ENCODE results near the gene STRADB.
"Not testable (repeated sequence)": the region's sequence is repeated elsewhere in the genome, so short reads cannot be mapped to it uniquely, and the experiment has no call there.

Gene STRADB

DNA sequence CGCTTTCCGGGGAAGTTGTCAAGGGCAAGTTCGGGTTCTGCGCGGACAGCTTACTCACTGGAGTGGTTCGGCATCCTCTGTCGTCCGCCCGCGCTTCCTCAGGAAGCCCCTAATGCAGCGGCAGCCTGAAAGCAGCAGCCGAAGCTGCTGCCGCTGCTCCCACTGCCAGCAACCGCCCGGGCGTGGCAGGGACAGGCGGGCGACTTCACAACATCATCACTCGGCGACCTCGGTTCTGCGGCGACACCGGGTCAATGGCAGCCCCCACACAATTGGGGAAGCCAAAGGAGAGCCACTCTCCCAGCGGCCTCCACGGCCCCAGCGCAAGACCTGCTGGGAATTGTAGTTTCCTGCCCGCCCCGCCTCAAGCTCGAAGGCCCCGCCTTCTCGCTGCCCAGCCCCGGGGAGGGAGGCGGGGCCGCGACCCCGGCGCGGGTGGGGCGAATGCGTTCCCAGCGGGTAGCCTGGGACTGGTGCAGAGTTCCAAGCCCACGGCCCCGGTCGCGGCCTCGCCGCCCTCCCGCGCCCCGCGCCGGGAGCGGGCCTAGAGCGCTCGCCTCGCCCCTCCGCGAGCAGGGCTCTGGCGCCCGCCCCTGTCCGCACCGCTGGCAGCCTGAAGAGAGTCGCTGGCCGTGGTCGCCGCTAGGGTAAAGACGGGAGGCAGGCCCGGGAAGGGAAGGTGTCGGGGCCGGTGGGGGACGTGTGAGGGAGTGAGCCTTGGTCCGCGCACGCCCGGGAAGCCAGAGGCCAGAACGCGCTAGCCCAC is at the start of gene STRADB, which contains the start of gene TRAK2:
STRADB (plus strand) TSS at position 449 of the 766 bp plus-strand sequence. CDS start 3,101 bp downstream, outside the sequence.
TRAK2 (minus strand) TSS at position 167 of the 766 bp plus-strand sequence. CDS start 30,951 bp downstream, outside the sequence.
- DNase-seq: peak; percentile 97

- no peak for DNase-seq
Measured at GRCh38 chr2:201401815-201402214, 49.7 kb upstream of the STRADB start.

DNA sequence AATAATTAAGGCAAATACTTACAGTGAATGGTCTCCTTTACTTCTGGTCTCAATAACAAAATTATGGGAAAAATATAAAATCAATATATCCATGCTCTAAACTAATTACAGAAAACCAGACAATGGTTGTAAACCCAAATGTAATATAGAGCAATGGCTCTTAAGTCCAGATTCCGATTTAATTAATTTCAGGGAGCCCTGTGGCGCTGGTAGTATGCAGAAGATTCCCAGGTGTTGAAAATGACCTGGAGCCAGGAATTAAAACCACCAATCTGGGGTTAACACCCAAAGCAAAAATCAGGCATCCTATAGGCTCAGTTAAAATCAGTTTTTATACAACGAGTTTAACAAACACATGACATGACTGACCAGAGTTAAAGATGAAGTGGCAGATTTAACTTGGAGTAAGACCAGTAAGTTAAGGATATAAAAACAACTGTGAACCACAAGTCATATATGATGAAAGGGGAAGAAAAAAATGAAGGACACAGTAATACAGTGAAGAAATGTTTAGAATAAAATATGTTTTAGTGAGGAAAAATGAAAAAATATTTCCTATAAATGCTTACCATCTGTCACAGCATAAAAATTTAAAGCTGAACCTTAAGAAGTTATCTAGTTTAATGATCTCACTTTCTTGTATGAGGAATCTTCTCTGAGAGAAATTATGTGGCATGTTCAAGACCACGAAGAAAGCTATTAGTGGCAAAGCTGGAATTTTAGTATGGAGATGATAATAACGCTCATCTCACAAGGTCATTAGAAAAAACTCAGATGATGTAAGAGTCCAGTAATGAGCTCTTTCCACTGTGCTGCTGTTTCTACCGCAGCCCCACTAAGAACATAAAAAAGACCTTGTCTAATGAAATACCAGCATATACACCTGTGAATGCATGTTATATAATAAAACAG is 48.6 kb upstream of the STRADB start:
- DNase-seq: no peak

GRCh38 chr2:201403880-201404279 is 47.7 kb upstream of the STRADB start:
- DNase-seq: no peak

- no peak for DNase-seq
Measured at GRCh38 chr2:201404699-201405280, 46.8 kb upstream of the STRADB start.

GRCh38 chr2:201406077-201406662 is 45.4 kb upstream of the STRADB start:
- no peak for DNase-seq

- no peak for DNase-seq
Measured at GRCh38 chr2:201407265-201407664, 44.3 kb upstream of the STRADB start.

GRCh38 chr2:201408931-201409330 is 42.6 kb upstream of the STRADB start:
- DNase-seq: no peak

- no peak for DNase-seq
Measured at GRCh38 chr2:201411421-201411820, 40.1 kb upstream of the STRADB start.

DNA sequence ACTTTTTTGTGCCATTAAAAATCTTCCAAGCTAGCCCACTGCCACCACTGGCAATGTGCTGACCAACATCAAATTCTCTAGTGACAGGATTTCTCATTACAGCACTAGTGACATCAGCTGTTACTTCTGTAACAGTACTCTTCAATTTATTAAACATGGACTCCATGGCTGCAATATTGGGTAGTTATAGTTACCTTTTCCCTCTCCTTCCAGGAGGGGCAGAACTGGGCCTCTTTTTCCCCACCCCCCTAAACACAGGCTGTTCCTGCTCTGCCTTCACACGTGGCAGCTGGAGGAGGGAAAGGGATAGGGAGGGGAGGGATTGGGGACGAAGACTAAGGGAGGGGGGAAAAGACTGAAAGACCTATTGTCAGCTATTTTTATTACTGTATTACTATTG is 38.4 kb upstream of the STRADB start:
- no peak for DNase-seq

DNA sequence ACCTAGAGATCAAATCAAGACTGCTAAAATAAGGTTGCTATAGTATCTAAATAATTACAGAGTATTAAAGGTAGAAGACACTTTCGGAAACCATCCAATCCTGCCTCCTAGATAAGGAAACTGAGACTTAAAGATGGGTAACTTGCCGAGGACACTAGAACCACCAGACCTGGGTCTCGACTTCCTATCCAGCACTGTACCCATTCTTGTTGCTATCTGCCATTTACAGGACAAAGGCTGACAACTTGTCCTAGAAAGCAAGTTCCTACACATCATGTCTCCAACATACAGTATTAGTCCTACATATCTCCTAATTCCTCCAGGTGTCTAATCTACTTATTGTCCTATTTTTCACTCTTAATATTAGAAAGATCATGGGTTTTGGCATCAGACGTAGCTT is 38.0 kb upstream of the STRADB start:
- no peak for DNase-seq

DNA sequence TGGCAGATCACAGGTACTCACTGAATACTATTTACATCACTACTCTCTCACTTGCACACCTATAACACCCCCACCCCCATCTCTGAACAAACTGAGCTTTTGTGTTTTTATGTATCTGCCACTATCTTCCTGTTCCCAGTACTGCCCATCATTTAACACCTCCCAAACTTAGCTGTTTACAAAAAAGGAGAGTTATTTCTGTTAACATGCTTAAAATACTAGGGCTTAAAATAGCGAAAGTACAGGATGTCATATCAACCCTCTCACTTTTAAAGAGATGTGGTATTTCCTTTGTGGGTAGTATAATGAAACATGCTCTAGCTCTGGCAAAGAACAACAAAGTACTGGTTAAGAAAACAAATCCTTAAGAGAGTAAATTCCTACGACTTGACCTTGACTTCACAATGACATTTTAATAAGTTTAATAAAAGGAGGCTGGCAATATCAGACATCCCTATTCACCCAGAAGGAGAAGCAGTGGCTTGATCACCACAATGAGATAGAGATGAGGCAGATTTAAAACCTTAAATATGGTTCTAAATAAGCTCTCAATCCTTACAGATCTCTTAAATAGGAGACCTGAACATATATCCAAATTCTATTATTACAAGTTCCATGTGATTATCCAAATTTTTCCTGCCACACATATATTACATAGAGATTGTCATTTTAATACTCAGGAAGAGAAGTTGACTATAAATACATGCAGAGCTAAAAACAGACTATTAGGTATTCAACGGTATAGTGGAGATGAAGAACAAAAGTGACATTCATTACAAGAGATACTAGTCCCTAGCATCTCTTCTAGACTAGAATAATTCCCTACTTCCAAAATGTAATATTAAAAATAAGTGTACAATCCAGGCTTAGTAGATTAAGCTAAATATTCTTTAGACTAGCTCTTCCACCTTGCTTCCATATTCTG is 37.2 kb upstream of the STRADB start:
- no peak for DNase-seq

GRCh38 chr2:201415149-201415548 is 36.4 kb upstream of the STRADB start:
- no peak for DNase-seq

GRCh38 chr2:201419057-201419635 is 32.4 kb upstream of the STRADB start:
- DNase-seq: no peak

DNA sequence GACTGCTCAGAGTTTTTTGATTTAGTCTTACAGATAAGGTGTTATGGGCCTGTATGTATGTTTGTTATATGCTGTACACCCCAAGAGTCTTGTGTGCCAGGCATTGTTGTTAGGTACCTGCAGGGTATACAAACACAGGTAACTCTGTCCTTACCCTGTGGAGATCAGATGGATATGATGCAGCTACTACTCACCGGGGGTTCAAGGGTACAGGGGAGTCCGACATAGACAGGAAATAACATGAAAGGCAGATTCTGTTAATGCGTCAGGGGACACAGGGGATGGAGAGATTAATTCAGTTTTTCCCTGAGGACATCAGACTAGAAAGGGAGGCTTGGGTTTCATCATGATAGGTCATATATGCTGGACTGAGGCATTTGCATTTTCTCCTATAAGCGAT is 31.6 kb upstream of the STRADB start:
- DNase-seq: no peak

- no peak for DNase-seq
Measured at GRCh38 chr2:201420442-201421113, 31.0 kb upstream of the STRADB start.

GRCh38 chr2:201425952-201426351 is 25.6 kb upstream of the STRADB start:
- DNase-seq: no peak

GRCh38 chr2:201428366-201428765 is 23.2 kb upstream of the STRADB start:
- not testable (repeated sequence) for DNase-seq

GRCh38 chr2:201429835-201430234 is 21.7 kb upstream of the STRADB start:
- DNase-seq: not testable (repeated sequence)

DNA sequence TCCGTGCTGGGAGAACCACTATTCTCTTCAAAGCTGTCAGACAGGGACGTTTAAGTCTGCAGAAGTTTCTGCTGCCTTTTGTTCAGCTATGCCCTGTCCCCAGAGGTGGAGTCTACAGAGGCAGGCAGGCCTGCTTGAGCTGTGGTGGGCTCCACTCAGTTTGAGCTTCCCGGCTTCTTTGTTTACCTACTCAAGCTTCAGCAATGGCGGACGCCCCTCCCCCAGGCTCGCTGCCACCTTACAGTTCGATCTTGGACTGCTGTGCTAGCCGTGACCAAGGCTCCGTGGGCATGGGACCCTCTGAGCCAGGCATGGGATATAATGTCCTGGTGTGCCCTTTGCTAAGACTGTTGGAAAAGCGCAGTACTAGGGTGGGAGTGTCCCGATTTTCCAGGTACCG is 21.2 kb upstream of the STRADB start:
- DNase-seq: not testable (repeated sequence)

GRCh38 chr2:201430839-201431238 is 20.7 kb upstream of the STRADB start:
- DNase-seq: no peak

Measured in stimulated activated CD8-positive, alpha-beta memory T cell treated with anti-CD3 and anti-CD28 coated beads, Interleukin-4, amount 100 ng/mL, for 48 hours (primary cell).